Trophoblast cell (in vitro differentiated cells and primary cell): ENCODE measurements around the gene ITGAE.
"Not testable (repeated sequence)": the region's sequence is repeated elsewhere in the genome, so short reads cannot be mapped to it uniquely, and the experiment has no call there.

Experiments used
- DNase-seq, 2 donors: peaks; one replicate each; pipeline ENCODE4 v3.0.0-alpha.2; 2016
- H2AFZ ChIP-seq: 2 replicates; pipeline ENCODE4 v1.6.1; 2013; ENCODE audit warnings: low read length, moderate library complexity, mild to moderate bottlenecking; ENCODE audit not compliant: insufficient read depth, poor library complexity
- H2AK5ac ChIP-seq: 2 replicates; pipeline ENCODE4 v1.6.1; 2013; ENCODE audit warnings: mild to moderate bottlenecking, low read length
- H2BK120ac ChIP-seq: 2 replicates; pipeline ENCODE4 v1.6.1; 2013; ENCODE audit warnings: low read length, mild to moderate bottlenecking, moderate library complexity; ENCODE audit not compliant: insufficient read depth, poor library complexity
- H2BK12ac ChIP-seq: 2 replicates; pipeline ENCODE4 v1.6.1; 2013; ENCODE audit warnings: mild to moderate bottlenecking, low read length, moderate library complexity
- H2BK5ac ChIP-seq: 2 replicates; pipeline ENCODE4 v1.6.1; 2013; ENCODE audit warnings: low read length, low read depth, moderate library complexity, mild to moderate bottlenecking; ENCODE audit not compliant: poor library complexity
- H3K14ac ChIP-seq: 2 replicates; pipeline ENCODE4 v1.6.1; 2013; ENCODE audit warnings: mild to moderate bottlenecking, low read length
- H3K18ac ChIP-seq: 2 replicates; pipeline ENCODE4 v1.6.1; 2013; ENCODE audit warnings: mild to moderate bottlenecking, low read length
- H3K23ac ChIP-seq: 2 replicates; pipeline ENCODE4 v1.6.1; 2013; ENCODE audit warnings: low read length
- H3K27ac ChIP-seq: 2 replicates; pipeline ENCODE4 v1.5.1; 2013; ENCODE audit warnings: low read depth, mild to moderate bottlenecking, inconsistent platforms, low read length, moderate library complexity
- H3K27me3 ChIP-seq: 2 replicates; pipeline ENCODE4 v1.6.1; 2013; ENCODE audit warnings: inconsistent platforms, mild to moderate bottlenecking, low read length, moderate library complexity; ENCODE audit not compliant: insufficient read depth
- H3K36me3 ChIP-seq, 2 experiments: 1 replicate in 1 of 2; 2 replicates in 1 of 2; pipeline ENCODE4 v1.6.1; 2013; ENCODE audit warnings: low read length in 2 of 2, mild to moderate bottlenecking in 2 of 2, moderate library complexity in 1 of 2; ENCODE audit not compliant: insufficient read depth in 2 of 2, control insufficient read depth in 1 of 2
- H3K4ac ChIP-seq: 2 replicates; pipeline ENCODE4 v1.6.1; 2013; ENCODE audit warnings: low read depth, mild to moderate bottlenecking, low read length, moderate library complexity
- H3K4me1 ChIP-seq, 2 experiments: 1 replicate in 1 of 2; 2 replicates in 1 of 2; pipeline ENCODE4 v1.6.1; 2013; ENCODE audit warnings: low read length in 2 of 2, mild to moderate bottlenecking in 2 of 2, moderate library complexity in 1 of 2; ENCODE audit not compliant: insufficient read depth in 2 of 2, control insufficient read depth in 1 of 2
- H3K4me2 ChIP-seq: 2 replicates; pipeline ENCODE4 v1.6.1; 2013; ENCODE audit warnings: inconsistent platforms, mild to moderate bottlenecking, low read length, moderate library complexity
- H3K4me3 ChIP-seq: 2 replicates; pipeline ENCODE4 v1.5.1; 2013; ENCODE audit warnings: mild to moderate bottlenecking, low read depth, low read length, inconsistent platforms
- H3K79me1 ChIP-seq: one replicate; pipeline ENCODE4 v1.6.1; 2013; ENCODE audit warnings: low read length
- H3K79me2 ChIP-seq: 2 replicates; pipeline ENCODE4 v1.6.1; 2013; ENCODE audit warnings: low read length, mild to moderate bottlenecking; ENCODE audit not compliant: control insufficient read depth, insufficient read depth, poor library complexity
- H3K9ac ChIP-seq: 2 replicates; pipeline ENCODE4 v1.6.1; 2013; ENCODE audit warnings: mild to moderate bottlenecking, low read length
- H3K9me3 ChIP-seq: 2 replicates; pipeline ENCODE4 v1.6.1; 2013; ENCODE audit warnings: low read depth, mild to moderate bottlenecking, control low read depth, inconsistent platforms, low read length; ENCODE audit not compliant: insufficient read depth
- H4K12ac ChIP-seq: 2 replicates; pipeline ENCODE4 v1.6.1; 2013; ENCODE audit warnings: low read depth, mild to moderate bottlenecking, low read length, moderate library complexity
- H4K8ac ChIP-seq: 2 replicates; pipeline ENCODE4 v1.6.1; 2013; ENCODE audit warnings: low read depth, mild to moderate bottlenecking, low read length, moderate library complexity
- H4K91ac ChIP-seq: one replicate; pipeline ENCODE4 v1.6.1; 2013; ENCODE audit warnings: low read depth, mild to moderate bottlenecking, low read length, moderate library complexity
- WGBS: extraction: QIAGEN DNeasy Blood & Tissue Kit; methylation state at CpG from one replicate; pipeline ENCODE4 v1.1.7; 2013; ENCODE audit warnings: missing lambda C conversion rate; ENCODE audit not compliant: insufficient read length, insufficient coverage; ENCODE audit errors: extremely low coverage; 5-methylcytosine and 5-hydroxymethylcytosine counted together

ITGAE gene

GRCh38 chr17:3794152-3794551 lies 6.8 kb downstream of the ITGAE start:
- DNase-seq, H3K79me1 ChIP-seq, H3K4me3 ChIP-seq, H3K9me3 ChIP-seq, H2BK12ac ChIP-seq, H3K4me2 ChIP-seq, H3K9ac ChIP-seq, H3K23ac ChIP-seq, H3K27me3 ChIP-seq, H2AFZ ChIP-seq, H4K12ac ChIP-seq, H4K8ac ChIP-seq, H3K36me3 ChIP-seq, H3K79me2 ChIP-seq: not testable (repeated sequence)
- Histone ChIP-seq H3K14ac (peak overlapping the region; percentile 52), H3K4ac (peak overlapping the region; percentile 49), H2BK5ac (peak overlapping the region; percentile 57), H2BK120ac (peak overlapping the region; percentile 70), H3K4me1 (peaks cover 3 to 11% of the 10 kb centered on the region in 2 experiments), H3K27ac (peak overlapping the region; percentile 71), H3K18ac (peak overlapping the region; percentile 90), H4K91ac (peak overlapping the region; percentile 86), H2AK5ac (peak overlapping the region; percentile 79)
- no CpG with 5 or more reads among the region's 9 CpGs for whole genome bisulfite sequencing

GRCh38 chr17:3793258-3793657 lies 7.7 kb downstream of the ITGAE start:
- not testable (repeated sequence) for H3K27me3 ChIP-seq, H2AK5ac ChIP-seq, H3K27ac ChIP-seq, H3K36me3 ChIP-seq, H3K79me2 ChIP-seq, H3K4me2 ChIP-seq, H2AFZ ChIP-seq, H4K12ac ChIP-seq, H3K4ac ChIP-seq, H3K9me3 ChIP-seq, H3K4me3 ChIP-seq, DNase-seq, H3K14ac ChIP-seq, H4K8ac ChIP-seq, H3K23ac ChIP-seq, H2BK120ac ChIP-seq, H3K79me1 ChIP-seq, H3K9ac ChIP-seq, H2BK5ac ChIP-seq, H2BK12ac ChIP-seq, H3K18ac ChIP-seq
- WGBS: no CpG with 5 or more reads among the region's 7 CpGs
- Histone ChIP-seq H3K4me1 (peaks cover 3 to 11% of the 10 kb centered on the region in 2 experiments), H4K91ac (peak overlapping the region; percentile 25)

GRCh38 chr17:3792481-3792880 lies 8.5 kb downstream of the ITGAE start:
- Histone ChIP-seq H3K4me1 (peaks cover 3 to 11% of the 10 kb centered on the region in 2 experiments), H2BK12ac (no peak overlapping the region), H3K36me3 (peaks cover 0 to 2% of the 10 kb centered on the region in 2 experiments), H3K79me1 (peaks cover 4% of the 10 kb centered on the region), H2BK5ac (no peak overlapping the region), H3K23ac (no peak overlapping the region), H3K18ac (no peak overlapping the region), H4K8ac (no peak overlapping the region), H3K27ac (no peak overlapping the region), H3K9me3 (peaks cover 4% of the 10 kb centered on the region), H3K14ac (no peak overlapping the region), H3K4ac (no peak overlapping the region), H3K4me3 (no peak overlapping the region), H2BK120ac (no peak overlapping the region), H3K27me3 (no peaks in the 10 kb centered on the region), H3K9ac (no peak overlapping the region), H3K4me2 (no peak overlapping the region), H4K12ac (no peak overlapping the region), H4K91ac (no peak overlapping the region), H2AFZ (no peak overlapping the region), H3K79me2 (no peaks in the 10 kb centered on the region), H2AK5ac (no peak overlapping the region)
- WGBS: no CpG with 5 or more reads among the region's 6 CpGs
- no peak for DNase-seq

- Histone ChIP-seq H2BK5ac (no peak overlapping the region), H3K23ac (no peak overlapping the region), H3K27me3 (no peaks in the 10 kb centered on the region), H3K4me3 (no peak overlapping the region), H4K12ac (no peak overlapping the region), H3K18ac (no peak overlapping the region), H2BK12ac (no peak overlapping the region), H3K9me3 (no peaks in the 10 kb centered on the region), H4K91ac (no peak overlapping the region), H3K9ac (no peak overlapping the region), H3K14ac (no peak overlapping the region), H3K4ac (no peak overlapping the region), H2BK120ac (no peak overlapping the region), H3K36me3 (no peaks in the 10 kb centered on the region), H3K4me1 (peaks cover 1% of the 10 kb centered on the region in 2 experiments), H2AK5ac (no peak overlapping the region), H3K27ac (no peak overlapping the region), H2AFZ (no peak overlapping the region), H3K79me2 (no peaks in the 10 kb centered on the region), H3K79me1 (no peaks in the 10 kb centered on the region), H4K8ac (no peak overlapping the region), H3K4me2 (no peak overlapping the region)
- no CpG with 5 or more reads among the region's 2 CpGs for WGBS
- no peak for DNase-seq
Measured at GRCh38 chr17:3788200-3788599, 12.8 kb downstream of the ITGAE start.
